Parathyroid adenoma (tissue), 2 donors: Measurements from ENCODE around the gene EFNA3.

ENCODE experiments used
- H2AFZ ChIP-seq: fragments of 300-600 bp; sonication (generic); one replicate; pipeline ENCODE4 v1.7.0; 2017; ENCODE audit warnings: antibody characterized with exemption, mild to moderate bottlenecking
- H3K27ac ChIP-seq: fragments of 300-600 bp; sonication (generic); one replicate; pipeline ENCODE4 v1.7.0; 2017
- H3K27me3 ChIP-seq: fragments of 300-600 bp; sonication (generic); one replicate; pipeline ENCODE4 v1.7.0; 2017; ENCODE audit warnings: low read length; ENCODE audit not compliant: control insufficient read depth, insufficient read depth
- H3K36me3 ChIP-seq: fragments of 300-600 bp; sonication (generic); one replicate; pipeline ENCODE4 v1.7.0; 2017; ENCODE audit warnings: low read length; ENCODE audit not compliant: control insufficient read depth, insufficient read depth
- H3K4me1 ChIP-seq: fragments of 300-600 bp; sonication (generic); one replicate; pipeline ENCODE4 v1.7.0; 2017; ENCODE audit warnings: control low read depth
- H3K4me2 ChIP-seq: fragments of 300-600 bp; sonication (generic); one replicate; pipeline ENCODE4 v1.7.0; 2017; ENCODE audit warnings: low read length
- H3K4me3 ChIP-seq: fragments of 300-600 bp; sonication (generic); one replicate; pipeline ENCODE4 v1.7.0; 2017; ENCODE audit warnings: low read depth, low read length
- H3K79me2 ChIP-seq: fragments of 300-600 bp; sonication (generic); one replicate; pipeline ENCODE4 v1.7.0; 2017; ENCODE audit warnings: control low read depth
- H3K9ac ChIP-seq: fragments of 300-600 bp; sonication (generic); one replicate; pipeline ENCODE4 v1.7.0; 2017; ENCODE audit warnings: mild to moderate bottlenecking
- H3K9me3 ChIP-seq: fragments of 300-600 bp; sonication (generic); one replicate; pipeline ENCODE4 v1.7.0; 2017; ENCODE audit warnings: low read length; ENCODE audit not compliant: control insufficient read depth
- CTCF ChIP-seq: fragments of 300-600 bp; sonication (generic); IDR thresholded peaks from one replicate; pipeline ENCODE4 v1.7.0; 2017; ENCODE audit warnings: antibody characterized with exemption, mild to moderate bottlenecking
- donor health status: primary hyperparathyroidism.

Gene EFNA3

GRCh38 chr1:155062702-155063411 lies 15.8 kb upstream of the EFNA3 start:
- no peak overlapping the region for H3K27ac ChIP-seq
- H3K4me2 ChIP-seq: peak overlapping the region; percentile 93
- no peaks in the 10 kb centered on the region for H3K36me3 ChIP-seq
- H3K4me3 ChIP-seq: peak overlapping the region; percentile 89
- peak; percentile 40 for TF ChIP-seq CTCF
- peak overlapping the region; percentile 70 for H2AFZ ChIP-seq
- H3K4me1 ChIP-seq: peaks cover 8% of the 10 kb centered on the region
- no peaks in the 10 kb centered on the region for H3K79me2 ChIP-seq
- no peaks in the 10 kb centered on the region for H3K9me3 ChIP-seq
- H3K9ac ChIP-seq: no peak overlapping the region
- no peaks in the 10 kb centered on the region for H3K27me3 ChIP-seq

- H3K4me3 ChIP-seq: peak within 1 kb of the TSS; percentile 89
- H3K4me1 ChIP-seq: peaks cover 8% of the 10 kb centered on the region
- H3K9me3 ChIP-seq: no peaks in the 10 kb centered on the region
- H2AFZ ChIP-seq: peak within 1 kb of the TSS; percentile 70
- TF ChIP-seq CTCF: no peak
- H3K27me3 ChIP-seq: no peaks in the 10 kb centered on the region
- peak within 1 kb of the TSS; percentile 93 for H3K4me2 ChIP-seq
- H3K79me2 ChIP-seq: no peaks in the 10 kb centered on the region
- no peak within 1 kb of the TSS for H3K9ac ChIP-seq
- no peaks in the 10 kb centered on the region for H3K36me3 ChIP-seq
- H3K27ac ChIP-seq: no peak within 1 kb of the TSS
These were observed 15.0 kb upstream of the EFNA3 start, which contains the start of gene EFNA4 for GRCh38 chr1:155063550-155064110. EFNA4 (plus strand) TSS chr1:155063740; CDS start chr1:155063824, 84 bp downstream.

- no peak overlapping the region for H3K27ac ChIP-seq
- no peaks in the 10 kb centered on the region for H3K9me3 ChIP-seq
- no peak for TF ChIP-seq CTCF
These were observed 14.4 kb upstream of the EFNA3 start for GRCh38 chr1:155064111-155064831.

GRCh38 chr1:155064832-155065429 lies 13.7 kb upstream of the EFNA3 start:
- H3K9me3 ChIP-seq: no peaks in the 10 kb centered on the region
- no peak overlapping the region for H3K9ac ChIP-seq
- no peak overlapping the region for H3K27ac ChIP-seq
- no peak for TF ChIP-seq CTCF
- no peak overlapping the region for H3K4me2 ChIP-seq
- peaks cover 8% of the 10 kb centered on the region for H3K4me1 ChIP-seq
- H3K27me3 ChIP-seq: no peaks in the 10 kb centered on the region
- no peaks in the 10 kb centered on the region for H3K79me2 ChIP-seq
- no peaks in the 10 kb centered on the region for H3K36me3 ChIP-seq
- no peak overlapping the region for H3K4me3 ChIP-seq
- no peak overlapping the region for H2AFZ ChIP-seq

More at GRCh38 chr1:155064111-155064831, 14.4 kb upstream of the EFNA3 start:
- H3K27me3 ChIP-seq: no peaks in the 10 kb centered on the region
- H3K9ac ChIP-seq: no peak overlapping the region
- H3K4me2 ChIP-seq: peak overlapping the region; percentile 93
- H3K36me3 ChIP-seq: no peaks in the 10 kb centered on the region
- peak overlapping the region; percentile 89 for H3K4me3 ChIP-seq
- H3K79me2 ChIP-seq: no peaks in the 10 kb centered on the region
- H2AFZ ChIP-seq: peak overlapping the region; percentile 70
- peaks cover 8% of the 10 kb centered on the region for H3K4me1 ChIP-seq
